Kidney glomerular epithelial cell (primary cell): ENCODE measurements around the gene SDK1.
A peak's percentile ranks its signal among the peaks of the same experiment; 100 is the strongest.

ENCODE experiments used
- DNase-seq: peaks from one replicate; lab custom pipeline; 2025; lab: John Stamatoyannopoulos, UW

SDK1 gene

DNA sequence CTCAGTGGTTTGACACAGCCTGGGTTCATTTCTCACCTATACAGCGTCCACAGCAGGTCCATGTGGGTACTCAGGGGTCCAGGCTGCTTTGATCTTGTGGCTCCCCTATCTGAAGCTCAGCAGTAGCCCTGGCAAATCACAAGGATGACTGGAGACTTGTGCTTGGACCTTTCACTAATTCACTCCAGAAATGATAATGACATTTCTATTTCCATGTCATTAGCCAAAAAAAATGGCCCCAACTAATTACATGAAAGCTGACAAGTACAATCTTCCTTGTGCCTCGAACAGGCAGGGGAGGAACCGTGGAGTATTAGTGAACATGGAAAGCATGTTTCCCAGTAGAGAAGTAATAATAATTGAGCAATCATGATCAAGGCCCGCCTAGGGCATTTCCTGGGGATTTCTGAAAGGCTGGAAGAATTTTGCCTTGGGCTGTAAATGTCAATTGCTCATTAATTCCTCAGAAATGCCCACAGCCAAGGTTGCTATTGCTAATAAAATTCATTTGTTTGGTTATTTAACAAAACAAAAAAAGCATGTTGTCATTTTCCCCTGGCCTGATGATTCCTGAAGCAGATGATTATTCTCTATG is 586.1 kb downstream of the SDK1 start:
- no peak for DNase-seq

DNA sequence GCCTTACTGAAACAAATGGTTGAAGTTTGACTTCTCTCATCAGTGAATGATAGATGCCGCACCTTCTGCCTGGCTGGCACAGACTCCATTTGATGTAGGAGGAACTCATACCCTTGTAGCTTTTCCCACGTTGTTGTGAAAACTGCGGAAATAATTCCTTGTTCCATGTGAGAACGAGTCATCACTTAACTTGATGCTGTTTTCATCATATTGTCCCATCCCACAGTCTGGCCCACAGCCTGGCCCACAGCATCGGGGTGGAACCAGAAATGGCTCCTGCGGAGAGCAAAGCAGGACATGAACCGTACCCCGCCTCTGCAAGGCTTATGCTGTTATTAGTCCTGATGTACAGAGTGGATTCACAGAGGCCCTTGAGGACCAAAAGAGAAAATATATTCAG is 587.0 kb downstream of the SDK1 start:
- DNase-seq = no peak

DNA sequence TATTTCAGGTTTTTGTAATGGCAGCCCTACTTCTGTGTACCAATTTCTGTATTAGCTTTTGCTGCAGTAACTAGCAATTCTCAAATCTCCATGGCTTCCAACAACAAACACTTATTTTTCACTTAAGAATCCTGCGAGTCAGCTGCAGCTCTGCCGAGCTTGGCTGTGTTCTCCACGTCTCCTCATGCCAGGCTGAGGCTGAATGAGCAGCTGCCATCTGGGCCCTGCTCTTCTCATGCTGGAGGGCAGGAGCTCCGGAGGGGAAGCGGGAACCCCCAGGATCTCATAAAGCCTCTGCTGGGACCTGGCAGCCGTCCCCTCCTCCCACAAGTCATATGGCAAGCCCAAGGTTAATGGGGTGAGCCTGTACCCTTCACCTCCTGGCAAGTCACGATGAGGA is 591.1 kb downstream of the SDK1 start:
- DNase-seq = no peak

DNA sequence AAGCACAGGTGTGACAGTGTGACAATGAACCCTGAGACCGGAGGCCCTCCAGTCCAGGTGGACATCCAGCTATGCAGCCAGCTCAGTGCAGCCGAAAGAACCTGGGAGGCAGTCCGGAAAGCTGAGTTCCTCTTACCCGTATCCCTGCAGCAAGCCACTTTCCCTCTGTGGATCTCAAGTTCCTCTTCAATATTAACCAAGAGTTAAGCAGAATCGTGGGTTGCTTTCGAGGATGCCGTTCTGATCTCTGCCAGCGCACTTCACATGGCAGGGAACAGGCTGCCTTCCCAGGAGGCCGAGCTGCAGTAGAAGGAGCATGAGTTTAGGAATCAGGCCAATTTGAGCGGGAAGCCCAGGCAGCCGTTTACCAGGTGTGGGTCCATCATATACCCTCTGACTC is 591.6 kb downstream of the SDK1 start:
- no peak for DNase-seq

DNA sequence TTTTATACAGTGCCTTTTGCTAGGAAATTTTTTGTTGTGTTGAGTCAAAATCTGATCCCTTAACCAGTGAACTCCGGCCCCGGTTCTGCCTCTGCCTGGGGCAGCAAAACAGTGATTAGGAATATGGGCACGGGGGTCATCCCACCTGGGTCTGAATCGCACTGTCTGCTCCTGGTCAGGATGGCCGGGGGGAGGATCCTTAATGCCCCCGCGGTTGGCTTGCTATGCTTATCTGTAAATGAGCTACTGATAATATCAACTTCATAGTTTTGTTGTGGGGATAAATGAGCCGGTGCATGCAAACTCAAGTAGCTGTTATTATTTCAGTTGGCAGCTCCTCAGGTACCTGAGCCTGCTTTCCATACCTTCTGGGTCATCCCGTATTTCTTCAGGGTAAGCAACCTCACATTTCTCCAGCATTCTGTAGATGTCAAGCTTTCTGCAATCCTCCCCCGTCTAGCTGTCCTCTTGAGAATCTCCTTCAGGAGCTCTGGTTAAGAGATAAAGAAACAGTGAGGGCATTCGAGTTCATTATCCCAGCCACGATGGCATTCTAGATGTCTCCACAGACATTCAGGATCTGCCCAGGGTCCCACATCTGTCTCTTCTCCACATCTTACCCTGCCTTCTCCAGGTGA is 592.2 kb downstream of the SDK1 start:
- no peak for DNase-seq

DNA sequence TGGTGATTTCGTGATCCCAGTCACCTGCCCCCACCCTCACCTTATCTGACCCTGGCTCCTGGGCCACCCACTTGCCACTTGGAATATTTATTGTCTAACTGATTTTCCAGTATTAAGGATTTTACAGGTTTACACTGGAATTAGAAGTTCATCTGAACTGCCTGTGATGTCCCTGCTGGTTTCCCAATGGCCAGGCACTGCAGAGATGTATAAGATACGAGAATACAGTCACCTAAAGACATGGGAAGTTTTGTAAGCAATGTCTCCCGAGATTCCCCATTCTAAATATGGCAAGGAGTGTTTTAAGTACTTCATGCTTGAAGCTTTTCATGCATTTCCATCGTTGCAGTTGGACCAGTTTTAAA is 592.7 kb downstream of the SDK1 start:
- DNase-seq = no peak

DNA sequence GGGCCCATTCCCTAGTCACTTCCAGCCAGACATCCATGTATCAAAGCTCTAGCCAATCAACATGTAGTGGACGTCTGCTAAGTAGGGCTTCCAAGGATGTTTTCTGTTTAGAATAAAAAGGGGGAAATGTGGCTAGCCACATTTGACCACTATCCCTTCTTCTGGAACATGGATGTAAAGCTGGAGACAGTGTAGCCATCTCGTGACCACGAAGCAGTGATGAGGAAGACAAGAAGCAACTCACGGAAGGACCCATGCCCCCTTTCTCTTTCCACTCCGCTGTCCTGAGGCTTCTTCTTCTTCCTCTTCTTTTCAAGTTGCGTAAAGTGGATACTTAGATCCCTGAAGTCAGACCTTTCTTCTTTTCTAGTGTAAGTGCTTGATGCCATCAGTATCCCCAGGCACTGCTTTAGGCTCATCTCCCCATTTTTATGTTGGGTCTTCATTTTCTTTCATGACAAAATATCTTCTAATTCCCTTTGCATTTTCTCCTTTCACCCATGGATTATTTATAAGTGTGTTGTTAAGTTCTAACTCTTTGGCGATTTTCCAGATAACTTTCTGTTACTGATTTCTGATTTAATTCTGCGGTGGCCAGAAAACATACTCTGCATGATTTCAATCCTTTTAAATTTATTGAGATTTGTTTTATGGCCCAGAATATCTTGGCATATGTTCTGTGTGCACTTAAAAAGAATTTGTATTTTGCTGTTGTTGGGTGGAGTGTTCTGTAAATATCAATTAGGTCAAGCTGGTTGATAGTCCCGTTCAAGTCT is 594.5 kb downstream of the SDK1 start:
- DNase-seq = no peak

DNA sequence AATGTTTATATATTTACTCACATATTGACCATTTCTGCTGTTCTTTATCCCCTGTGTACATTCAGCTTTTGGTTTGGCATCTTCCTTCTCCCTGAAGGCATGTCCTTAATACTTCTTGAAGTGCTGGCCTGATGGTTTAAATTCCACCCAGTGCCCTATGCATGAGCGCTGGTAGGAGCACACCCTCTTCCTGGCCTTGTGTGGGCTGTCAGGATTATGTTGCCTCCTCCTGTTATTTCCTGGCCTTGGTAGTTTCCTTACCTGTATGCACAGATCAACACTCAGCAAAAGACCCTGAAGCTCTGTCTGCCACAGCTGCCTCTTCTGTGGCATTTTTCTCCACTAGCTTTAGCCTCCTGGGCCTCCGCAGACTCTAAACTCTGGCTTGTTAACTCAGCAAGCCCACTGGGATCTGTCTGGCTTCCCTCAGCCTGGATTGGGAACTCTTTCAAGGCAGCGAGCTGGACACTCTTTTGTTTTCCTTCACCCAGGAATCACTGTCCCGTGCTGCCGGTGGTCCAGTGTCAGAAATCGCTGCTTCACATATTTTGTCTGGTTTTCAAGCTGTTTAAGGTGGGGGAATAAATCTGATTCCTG is 595.2 kb downstream of the SDK1 start:
- DNase-seq = no peak

DNA sequence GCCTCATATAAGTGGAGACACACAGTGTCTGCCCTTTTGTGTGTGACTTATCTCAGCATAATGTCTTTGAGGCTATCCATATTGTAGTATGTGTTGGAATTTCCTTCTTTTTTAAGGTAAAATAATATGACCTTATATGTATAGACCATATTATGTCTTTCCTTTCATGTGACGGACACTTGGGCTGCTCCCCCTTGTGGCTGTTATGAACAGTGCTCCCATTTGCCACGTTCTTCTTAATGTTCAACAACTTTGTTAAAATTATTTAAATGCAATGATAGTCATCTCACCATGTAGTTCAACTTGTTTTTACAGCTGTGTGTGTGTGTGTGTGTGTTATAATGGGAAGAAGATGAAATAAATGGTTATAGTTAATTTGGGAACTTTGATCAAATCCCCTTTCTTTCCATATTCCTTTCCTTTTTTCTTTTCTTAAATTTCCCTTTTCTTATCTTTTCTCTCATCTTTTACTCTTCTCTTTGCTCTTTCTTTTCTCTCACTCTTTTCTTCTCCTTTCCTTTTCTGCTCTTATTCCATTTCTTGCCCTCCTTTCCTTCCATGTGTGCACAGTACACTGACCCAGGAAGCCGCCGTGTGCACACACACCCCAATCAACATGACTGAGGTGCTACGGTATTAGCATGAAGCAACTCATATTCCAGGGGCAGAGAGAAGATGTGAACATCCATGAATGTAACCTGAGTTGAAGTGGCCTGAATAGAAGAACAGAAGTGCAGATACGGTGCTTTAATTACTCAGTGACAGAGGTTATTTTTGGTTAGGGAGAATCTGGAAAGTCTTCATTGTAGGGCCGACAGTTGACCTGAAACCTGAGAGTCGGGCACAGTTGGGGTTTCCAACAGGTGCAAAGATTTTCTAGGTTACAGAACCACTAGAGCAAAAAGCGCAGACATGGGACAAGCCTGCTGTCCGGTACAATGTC is 596.6 kb downstream of the SDK1 start:
- DNase-seq = peak; percentile 8

DNA sequence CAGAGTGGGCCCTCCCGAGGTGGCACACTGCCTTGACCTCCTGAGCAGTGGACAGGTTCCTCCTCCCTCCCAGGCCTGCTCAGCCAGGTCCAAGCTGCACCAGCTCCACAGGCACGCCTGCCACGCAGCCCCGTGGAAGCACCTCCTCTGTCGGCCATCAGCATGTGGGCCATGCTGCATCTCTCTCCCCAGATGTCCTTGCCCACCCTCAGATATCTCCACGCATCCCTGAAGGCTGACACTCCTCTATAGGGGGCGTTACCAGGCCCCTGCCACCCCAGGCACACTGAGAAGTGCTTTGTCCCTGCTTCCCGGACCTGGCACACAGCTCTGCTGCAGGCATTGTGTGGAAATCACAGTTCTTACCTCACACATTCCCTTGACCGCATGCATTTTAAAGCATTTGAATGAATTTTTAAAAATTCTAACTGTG is 598.5 kb downstream of the SDK1 start:
- no peak for DNase-seq

DNA sequence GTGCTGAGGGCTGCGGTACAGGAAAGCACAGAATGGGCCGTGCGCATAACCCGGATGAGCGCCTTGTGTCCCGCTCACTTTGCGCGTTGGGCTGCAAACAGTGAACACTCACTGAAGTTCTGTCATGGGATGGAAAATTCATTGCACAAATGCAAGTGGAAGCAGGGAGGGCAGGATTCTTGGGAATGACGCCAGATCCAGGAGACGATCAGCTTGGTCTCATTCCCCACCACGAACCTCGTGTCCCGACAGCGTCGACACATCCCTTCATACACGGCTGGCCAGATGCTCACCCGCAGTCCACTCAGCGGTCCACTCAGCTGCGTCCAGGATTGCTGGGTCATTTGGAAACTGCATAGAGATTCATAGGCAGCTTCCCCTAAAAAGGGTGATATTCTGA is 607.1 kb downstream of the SDK1 start:
- DNase-seq = no peak

DNA sequence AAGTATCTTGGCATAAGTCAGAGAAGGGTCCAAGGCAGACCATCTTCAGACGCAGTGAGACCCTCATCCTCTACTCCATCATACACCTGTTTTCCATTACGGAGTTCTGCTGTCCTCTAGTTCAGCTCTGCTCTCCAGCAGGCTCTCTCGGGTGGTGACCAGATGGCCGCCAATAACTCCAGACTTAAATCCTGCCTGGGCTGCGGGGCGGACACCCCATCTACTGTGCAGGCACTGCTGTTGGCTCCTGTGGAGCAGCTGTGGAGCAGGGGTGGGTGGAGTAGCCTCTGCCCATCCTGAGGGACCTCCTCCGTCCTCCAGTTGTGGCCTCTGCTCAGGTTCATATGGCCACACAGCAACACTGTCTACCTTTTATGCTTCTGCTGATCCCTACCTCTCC is 608.1 kb downstream of the SDK1 start:
- DNase-seq = no peak

DNA sequence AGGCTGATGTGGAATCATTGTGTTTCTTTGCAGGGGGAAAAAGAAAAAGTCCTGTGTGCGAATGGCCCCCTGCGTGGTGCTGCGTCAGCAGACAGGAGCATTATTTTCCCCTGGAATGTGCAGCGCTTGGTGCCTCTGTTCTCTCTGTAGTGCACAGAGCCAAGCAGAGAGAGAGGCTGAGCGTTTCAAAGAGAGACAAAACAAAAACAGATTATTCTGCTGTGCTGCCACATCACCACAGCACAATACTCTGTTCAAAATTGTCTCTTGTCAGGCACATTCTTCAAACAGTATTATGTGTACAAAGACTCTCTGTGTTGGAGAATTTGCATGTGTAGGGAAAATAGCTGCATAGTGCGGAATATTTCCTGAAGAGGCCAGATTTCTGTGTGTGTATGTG is 609.0 kb downstream of the SDK1 start:
- no peak for DNase-seq

DNA sequence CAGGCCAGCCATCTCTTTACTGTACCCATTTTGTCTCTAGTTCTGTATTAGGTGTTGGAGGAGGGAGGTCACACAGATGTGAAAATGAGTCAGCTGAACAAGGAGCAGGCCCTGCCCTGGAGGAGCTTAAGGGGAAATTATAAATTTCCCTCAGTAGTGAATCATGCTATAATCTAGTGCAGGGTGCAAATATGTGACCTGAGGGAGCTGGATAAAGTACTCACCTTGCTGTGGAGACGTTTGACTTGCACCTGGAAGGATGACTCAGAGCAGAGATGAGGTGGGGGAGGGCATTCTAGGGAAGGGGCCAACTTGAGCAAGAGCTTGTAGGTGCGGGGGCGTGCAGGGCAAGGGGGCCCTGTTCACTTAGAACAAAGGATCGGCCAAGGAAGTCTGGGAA is 610.6 kb downstream of the SDK1 start:
- DNase-seq = peak; percentile 43

DNA sequence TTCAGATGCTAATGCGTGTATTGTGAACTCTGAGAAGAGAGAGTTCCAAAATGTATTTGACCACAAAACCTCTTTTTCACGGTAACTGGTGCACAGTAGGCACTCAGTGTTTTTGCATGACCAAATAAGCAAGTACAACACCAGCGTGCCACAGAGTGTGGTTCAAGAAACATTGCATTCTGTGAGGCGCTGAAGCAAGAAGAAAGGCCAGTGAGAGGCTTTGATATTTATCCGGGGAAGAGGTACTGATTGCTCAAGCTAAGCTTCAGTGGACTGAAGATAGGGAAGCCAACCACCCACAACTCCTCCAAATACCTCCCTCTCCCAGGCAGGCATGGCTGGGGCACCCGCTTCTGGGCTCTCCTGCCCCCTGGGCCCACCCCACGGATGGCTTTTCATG is 611.2 kb downstream of the SDK1 start:
- DNase-seq = peak; percentile 69

DNA sequence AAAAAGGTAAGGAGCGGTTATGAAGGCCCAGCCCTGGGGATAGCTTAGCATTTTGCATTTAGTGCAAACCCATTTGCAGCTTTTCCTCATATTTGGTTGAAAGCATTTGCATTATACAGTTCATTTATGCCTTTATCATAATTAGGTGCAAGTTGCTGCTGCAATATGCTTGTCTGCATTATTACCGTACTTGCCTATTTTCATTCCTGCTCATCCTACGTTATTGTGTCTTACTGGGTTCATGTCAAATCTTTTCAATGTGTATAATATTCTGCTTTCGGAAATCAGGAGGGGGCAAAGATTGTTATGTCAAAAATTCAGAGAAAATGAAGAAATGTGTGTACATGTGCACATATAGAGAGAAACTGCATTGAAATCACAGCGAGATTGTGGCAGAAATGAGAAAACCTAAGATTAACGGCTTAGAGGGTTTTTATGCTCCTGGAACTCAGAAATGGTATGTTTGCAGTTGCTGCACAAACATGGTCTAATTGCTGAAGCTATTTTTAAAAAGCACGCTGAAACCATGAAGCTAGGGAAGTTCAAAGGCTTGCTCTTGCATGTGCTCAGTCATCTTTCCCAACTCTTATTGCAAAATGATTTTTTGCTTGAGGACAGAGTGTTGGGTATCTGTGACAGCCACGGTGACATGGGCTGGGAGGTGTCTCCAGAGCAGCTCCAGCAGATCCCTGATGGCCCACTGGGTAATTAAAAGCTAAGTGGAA is 613.2 kb downstream of the SDK1 start:
- DNase-seq = no peak

DNA sequence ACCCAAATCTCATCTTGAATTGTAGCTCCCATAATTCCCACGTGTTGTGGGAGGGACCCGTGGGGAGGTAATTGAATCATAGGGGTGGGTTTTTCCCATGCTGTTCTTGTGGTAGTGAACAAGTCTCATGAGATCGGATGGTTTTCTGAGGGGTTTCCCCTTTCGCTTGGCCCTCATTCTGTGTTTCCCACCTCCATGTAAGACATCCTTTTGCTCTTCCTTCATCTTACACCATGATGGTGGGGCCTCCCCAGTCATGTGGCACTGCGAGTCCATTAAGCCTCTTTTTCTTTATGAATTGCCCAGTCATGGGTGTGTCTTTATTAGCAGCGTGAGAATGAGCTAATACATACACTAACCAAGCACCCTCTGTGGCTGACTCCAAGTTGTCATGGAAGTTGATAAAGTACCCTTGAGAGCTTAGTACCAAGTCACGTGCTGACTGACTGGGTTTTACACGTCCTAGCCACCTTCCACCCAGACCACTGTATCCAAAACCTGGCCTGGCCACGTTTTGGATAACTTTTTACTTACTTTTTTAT is 614.4 kb downstream of the SDK1 start:
- no peak for DNase-seq

DNA sequence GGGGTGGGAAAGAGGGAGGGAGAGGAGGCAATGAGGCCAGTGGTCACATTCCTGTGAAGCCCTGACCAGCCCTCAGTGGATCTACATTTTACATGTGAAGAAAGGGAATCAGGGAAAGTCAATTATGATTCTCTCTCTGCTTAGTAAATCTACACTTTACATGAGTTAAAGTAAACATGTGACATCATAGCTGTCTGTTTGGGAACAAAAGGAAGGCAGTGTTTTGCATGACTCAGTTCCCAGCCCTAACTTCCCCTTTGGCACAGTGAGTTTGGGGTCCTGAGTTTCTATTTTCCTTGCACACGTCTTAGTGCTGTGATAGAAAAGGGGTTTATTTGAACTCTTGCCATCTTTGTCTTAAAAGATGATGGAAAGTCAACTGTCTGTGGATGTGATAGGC is 615.1 kb downstream of the SDK1 start:
- peak; percentile 19 for DNase-seq

DNA sequence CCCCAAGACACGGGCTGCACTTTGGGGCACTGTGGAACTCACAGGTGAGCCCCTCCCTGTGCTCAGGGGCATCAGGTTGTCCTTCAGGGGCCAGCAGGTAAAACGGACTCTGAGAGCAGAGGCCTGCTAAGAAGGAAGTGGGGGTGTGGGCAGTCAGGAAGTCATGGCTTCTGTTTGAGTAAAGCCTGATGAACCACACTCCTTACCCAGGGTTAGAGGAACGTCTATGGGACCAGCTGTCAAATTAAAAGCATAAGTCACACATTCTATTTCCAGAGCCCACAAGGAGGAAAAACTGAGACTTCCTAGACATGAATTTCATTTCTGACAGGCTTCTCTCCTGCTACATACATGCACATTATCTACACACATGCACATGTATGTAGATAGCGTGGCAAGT is 616.4 kb downstream of the SDK1 start:
- DNase-seq = no peak

DNA sequence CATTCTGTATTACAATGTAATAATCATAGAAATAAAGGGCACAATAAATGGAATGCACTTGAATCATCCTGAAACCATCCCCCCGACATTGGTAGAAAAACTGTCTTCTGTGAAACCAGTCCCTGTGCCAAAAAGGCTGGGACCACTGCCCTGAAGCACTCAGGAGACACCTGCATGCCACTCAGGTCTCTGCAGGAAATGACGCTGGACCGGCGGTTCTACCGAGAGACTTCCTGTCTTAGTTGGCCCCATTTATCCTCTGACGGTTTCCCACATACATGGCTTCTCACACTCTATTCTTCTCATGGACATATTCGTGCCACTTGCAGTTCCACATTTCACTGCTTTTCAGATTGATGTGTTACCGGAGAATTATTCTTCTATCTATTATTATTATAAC is 617.5 kb downstream of the SDK1 start:
- DNase-seq = no peak

DNA sequence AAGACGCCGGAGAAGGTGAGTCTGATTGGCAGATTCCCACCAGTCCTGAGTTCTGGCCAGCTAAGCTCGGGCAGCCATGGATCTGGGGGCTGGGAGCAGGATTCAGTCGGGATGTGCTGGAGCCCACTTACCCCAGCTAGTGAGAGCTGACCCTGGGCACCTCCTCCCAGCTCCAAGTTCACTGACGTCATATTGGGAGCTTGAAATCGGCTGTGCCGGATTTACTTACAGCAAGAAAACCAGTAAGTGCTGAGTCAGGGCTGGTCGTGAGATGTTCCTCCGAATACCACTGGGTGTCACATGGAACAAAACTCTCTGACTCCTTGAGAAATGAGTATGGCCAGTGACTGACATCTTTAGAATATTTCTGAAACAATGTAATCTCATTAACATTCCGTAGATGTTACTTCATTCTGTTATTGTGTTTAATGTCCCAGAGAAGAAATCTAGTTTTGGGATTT is 621.2 kb downstream of the SDK1 start:
- peak; percentile 94 for DNase-seq
